Occipital lobe (tissue), 2 donors: Measurements from ENCODE around the gene ATG9A. TPM values are rescaled to one million over a fixed set of nuclear protein-coding genes. Genes with fewer than 3 reads are reported as not detected.

Experiments used
- DNase-seq: peaks from one replicate; lab custom pipeline; 2025; lab: John Stamatoyannopoulos, UW
- total RNA-seq: library from RNA; depleted of rRNA; stranded (reverse); fragments of >200 nt; gene quantifications from one replicate; pipeline ENCODE4 v1.2.3, GENCODE V29; 2014

Gene ATG9A
- total RNA-seq, 1 donor from 2014 or later = 24.5 TPM

DNA sequence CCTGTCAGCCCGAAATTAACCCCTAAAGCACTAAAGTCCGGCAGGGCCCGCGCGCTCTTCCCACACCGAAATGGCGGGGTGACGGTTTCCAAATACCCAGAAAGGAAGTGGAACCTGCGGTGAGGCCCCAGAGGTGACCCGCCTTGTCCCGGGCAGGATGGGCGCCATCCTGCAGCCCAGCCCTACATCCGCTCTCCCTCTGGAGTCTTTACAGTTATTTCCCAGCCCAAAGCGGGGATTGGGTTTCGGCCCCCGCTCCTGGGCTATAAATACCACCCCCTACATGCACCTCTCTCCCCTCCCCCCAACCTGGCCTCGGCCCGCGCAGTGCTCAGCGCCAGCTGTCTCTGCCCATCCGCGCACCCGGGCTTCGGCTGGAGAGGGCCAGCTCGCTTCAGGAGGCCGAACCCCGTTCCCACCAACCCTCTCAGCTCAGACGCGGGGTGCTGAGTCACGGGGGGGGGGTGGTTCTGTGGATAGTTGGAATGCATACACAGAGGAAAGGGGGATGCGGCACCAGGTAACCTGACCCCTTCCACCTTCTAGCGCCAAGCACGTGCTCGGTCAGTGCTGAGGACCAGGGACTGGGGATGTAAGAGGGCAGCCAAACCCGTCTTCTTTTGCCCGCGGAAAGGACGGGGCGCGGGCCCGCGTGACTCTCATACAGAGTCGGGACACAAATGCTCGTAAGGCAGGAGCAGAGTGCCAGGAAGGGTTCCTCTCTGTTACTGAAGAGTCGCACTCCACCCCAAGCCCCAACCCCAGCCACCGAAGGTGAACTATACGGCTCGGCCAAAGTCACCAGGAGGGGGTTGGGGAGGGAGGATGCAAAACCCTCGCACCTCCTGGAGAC is 23.7 kb upstream of the ATG9A start, which contains the start of gene TUBA4B:
Gene TUBA4B, plus strand, starts transcription at position 344 of the 853 bp plus-strand sequence. Its CDS starts 165 bp downstream, at position 509.
- DNase-seq = no peak

DNA sequence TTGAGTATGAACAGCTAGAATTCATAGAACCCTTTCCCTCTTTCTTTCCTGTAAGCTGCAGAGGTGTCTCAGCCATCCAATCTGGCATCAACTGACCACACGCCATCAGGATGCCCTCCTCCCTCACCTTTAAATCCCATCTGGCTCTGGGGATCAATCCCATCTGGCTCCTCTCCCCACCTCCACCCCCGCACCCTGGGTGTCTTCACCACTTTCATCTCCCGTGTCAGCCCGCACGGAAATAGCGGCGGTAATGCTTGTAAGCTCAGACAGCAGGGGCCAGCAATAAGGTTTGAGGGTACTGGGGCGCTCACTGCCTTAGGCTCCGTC is 23.1 kb upstream of the ATG9A start:
- no peak for DNase-seq

DNA sequence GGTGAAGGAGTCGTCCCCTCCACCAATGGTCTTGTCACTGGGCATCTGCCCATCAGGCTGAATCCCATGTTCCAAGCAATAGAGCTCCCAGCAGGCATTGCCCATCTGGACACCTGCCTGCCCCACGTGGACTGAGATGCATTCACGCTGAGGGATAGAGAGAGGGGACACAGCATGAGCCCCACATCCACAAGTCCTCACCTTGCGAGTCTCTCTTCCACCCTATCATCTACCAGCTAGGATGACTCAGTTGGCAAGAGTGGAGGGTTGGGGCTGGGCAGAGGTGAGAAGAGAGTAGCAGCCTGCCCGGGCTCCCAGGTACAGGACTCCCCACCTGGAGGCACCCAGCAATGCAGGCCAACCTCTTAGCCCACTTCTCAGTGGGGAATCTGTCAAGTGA is 22.6 kb upstream of the ATG9A start:
- DNase-seq = no peak

DNA sequence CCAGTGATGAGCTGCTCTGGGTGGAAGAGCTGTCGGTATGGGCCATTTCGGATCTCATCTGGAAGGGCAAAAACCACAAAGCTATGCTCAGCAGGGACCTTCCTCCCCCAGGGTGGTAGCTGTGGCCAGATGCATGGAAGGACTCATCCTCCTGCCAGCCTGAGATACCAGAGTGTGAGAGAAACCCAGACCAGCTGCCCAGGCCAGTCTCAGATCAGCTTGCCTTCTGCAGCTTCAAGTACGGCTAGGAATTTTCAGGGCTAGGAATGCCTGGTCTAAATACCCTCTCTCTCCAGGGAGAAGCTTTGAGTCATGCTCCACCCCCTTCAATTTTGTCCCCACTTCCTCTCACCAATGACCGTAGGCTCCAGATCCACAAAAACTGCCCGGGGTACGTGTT is 22.2 kb upstream of the ATG9A start:
- no peak for DNase-seq

DNA sequence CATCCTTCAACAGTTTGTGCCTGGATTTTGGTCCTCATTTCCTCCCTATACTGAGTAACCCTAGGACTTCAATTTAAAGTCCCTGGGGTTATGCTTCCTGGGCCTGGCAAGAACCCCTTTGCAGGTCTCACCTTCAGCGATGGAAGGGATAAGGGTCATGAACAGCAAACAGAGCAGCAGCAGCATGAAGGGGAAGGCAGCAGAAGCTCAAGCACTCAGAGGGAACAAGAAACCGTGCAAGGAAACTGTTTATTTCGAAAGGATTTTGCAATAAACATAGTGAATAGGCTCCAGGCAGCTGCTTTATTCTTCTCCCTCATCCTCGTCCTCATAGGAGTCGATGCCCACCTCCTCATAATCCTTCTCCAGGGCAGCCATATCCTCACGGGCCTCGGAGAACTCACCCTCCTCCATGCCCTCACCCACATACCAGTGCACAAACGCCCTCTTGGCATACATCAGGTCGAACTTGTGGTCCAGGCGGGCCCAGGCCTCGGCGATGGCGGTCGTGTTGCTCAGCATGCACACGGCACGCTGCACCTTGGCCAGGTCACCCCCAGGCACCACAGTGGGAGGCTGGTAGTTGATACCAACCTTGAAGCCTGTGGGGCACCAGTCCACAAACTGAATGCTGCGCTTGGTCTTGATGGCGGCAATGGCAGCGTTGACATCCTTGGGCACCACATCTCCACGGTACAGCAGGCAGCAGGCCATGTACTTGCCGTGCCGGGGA is 20.8 kb upstream of the ATG9A start:
- no peak for DNase-seq

DNA sequence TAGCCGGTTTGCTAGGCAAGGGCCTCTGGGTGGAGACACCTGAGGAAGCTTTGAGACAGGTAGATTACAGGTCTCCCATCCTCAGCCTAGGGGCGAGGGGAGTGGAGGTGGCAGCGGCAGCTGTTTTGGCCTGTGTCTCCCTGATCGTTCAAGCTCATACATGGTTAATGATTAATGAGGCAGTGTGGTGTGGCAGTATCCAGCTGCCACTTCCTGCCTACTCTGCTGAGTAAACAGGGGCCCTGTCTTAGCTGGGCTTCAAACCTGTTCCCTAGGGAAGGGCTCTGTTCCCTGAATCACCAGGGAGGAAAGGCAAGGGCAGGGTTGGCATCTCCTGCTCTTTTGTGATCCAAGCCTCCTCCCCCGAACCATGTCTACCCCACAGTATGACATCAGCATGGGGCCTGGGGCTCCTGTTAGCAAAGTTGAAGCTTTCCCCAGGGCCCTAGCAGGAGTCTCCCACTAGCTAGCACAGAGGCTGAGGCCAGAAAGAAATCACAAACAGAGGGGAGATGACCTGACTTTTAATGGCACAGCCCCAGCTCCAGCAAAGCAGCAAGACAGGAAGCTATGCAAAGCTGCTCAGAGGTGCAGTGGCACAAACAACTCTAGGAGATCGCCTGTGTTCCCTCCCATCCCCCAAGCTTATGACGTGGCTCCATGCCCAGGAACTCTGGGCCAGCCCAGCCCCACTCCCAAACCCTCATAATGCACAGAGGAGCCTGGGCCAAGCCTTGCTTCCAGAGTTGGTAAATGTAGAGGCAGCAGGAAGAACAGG is 20.0 kb upstream of the ATG9A start:
- peak; percentile 37 for DNase-seq

DNA sequence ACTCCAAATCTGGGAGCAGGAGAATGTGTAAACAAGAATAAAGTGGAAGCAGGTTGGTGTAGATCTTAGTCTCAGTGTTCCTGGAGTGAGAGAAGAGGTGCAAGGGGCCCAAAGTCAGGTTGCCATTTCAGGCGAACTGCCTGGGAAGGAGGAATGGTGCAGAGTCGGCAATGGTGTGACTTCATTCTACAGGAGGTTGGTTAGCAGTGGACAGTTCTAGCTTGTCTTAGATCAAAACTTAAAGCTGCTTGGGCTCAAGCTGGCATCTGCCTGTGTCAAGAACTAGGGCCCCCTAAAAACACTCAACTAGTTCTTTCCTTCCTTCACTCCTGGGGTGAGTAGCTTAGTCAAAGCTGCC is 19.4 kb upstream of the ATG9A start:
- DNase-seq = no peak

DNA sequence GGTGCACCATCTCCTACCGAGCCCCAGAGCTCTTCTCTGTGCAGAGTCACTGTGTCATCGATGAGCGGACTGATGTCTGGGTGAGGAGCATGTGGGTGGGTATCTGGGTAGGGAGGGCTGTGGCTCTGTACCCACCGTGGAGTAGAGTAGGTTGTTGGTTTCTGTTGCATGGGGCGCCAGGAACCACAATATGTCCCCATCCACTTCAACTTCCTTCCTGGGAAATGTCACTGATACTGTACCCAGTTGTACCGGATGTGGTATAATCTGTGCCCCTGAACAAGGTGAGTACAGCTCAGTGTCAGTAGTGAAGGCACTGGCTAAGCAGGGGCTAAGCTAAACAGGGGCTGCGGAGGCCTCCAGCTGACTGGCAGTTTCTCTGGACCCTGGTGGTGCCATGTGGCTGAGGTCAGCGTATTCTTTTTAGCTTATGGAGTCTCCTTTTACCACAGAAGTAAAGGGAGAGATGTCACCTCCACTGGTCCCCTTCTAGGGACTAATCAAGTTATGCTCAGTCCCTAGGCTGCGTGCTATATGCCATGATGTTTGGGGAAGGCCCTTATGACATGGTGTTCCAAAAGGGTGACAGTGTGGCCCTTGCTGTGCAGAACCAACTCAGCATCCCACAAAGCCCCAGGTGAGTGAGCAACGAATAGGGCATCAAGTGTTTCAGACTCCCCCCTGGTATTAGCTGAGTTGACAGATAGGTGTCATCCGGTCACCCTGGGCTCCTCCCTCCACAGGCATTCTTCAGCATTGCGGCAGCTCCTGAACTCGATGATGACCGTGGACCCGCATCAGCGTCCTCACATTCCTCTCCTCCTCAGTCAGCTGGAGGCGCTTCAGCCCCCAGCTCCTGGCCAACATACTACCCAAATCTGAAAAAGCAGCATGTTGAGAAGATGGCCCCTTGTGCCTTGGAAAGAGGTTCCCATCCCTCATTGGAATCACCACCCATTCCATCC is 18.5 kb upstream of the ATG9A start:
- no peak for DNase-seq

DNA sequence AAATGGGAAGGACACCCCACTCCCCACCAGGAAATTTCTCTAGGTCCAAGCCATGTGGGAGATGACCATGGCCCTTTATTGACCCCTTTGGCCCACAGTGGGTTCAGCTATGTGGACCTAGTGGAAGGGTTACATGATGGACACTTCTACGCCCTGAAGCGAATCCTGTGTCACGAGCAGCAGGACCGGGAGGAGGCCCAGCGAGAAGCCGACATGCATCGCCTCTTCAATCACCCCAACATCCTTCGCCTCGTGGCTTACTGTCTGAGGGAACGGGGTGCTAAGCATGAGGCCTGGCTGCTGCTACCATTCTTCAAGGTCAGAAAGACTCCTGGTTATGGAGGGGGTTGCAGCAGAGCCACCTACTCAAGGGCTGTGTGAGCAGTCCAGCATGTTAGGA is 17.1 kb upstream of the ATG9A start:
- DNase-seq = no peak

DNA sequence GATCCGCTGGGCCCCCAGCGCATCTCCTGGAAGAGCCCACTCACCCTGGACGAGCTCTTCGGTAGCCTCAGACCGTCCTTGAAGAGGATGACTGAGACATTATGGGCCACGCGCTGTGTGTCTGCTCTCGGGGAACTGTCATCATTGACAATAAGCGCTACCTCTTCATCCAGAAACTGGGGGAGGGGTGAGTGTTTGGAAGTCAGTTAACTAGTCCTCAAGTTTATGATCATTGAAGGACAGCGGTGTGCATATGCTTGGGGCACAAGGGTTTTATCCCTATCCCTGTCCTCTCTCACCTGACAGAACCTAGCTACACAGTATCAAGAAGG is 16.4 kb upstream of the ATG9A start:
- no peak for DNase-seq

DNA sequence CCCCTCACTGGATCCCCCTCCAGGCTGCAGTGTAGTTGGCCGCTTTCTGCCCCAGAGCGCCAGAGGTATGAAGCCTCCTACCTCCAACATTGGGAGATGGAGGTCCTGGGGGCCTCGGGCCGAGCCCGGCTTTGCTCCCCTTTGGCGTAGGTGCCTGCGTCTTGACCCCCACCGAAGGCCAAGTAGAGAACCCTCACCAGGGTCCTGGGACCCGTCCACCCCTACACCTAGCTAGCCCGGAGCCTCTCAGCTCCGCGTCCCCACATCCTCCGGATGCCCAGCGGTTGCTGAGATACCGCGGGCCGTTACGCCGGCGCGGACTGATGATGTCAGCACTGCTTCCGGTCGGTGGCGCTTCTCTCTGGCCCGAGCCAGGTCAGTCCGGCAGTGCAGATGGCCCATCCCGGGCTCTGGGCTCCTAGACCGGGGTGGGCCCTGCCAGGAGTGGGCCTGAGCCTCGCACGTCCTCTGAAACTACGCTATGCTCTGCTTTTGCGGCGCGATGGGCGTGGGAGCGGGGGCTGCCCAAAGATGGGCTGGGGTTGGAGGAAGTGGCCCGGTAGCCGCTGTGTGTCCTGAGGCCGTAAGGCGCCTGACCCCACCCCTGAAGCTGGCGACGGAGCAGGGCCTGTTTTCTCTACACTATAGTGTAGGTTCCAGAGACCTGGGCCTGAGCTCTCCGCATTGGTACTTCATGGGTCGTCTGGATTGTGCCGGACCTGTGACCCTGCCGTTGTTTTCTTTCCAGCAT is 15.9 kb upstream of the ATG9A start, which contains the start of the genes GLB1L and STK16:
Gene GLB1L, minus strand, starts transcription at position 297 of the 751 bp plus-strand sequence. CDS start 1,871 bp downstream, outside the sequence.
Gene STK16, plus strand, starts transcription at position 332 of the 751 bp plus-strand sequence. CDS start 521 bp downstream, outside the sequence.
- DNase-seq = peak; percentile 88

DNA sequence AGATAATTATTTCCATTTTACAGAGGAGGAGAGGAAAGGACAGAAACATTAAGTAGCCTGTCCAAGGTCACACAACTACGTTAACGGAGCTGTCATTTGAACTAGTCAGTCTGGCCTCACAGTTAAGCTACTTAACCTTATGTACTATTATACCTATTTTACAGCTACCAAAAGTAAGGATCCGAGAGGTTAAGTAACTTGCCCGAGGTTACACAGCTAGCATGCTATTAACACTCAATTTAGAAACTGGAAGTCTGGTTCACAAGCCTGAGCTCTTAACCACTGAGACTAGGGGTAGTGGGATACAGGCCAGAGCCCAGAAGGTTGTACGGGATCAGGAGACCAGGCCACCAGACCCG is 15.3 kb upstream of the ATG9A start:
- no peak for DNase-seq

DNA sequence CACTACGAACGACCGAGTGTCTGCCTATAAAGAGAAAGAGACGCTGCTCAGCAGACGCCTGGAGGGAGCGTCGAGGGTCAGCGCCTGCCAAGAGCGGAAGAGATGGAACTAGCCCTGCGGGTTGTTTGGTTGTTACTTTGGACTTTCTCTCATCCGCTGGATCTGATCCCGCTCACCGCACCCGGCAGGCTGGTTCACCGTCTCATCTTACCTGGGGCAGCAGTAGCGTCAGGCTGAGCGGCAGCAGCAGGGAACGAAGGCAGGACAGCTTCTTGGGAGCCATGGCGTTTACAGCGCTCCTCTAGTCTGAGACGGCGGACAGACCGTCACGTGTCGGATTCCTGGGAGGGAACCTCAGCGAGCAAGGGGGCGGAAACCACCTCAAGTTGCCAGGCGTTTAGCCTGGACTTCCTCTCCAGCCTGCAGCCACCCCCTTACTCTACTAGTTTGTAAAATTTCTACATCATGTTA is 13.9 kb upstream of the ATG9A start:
- DNase-seq = no peak

DNA sequence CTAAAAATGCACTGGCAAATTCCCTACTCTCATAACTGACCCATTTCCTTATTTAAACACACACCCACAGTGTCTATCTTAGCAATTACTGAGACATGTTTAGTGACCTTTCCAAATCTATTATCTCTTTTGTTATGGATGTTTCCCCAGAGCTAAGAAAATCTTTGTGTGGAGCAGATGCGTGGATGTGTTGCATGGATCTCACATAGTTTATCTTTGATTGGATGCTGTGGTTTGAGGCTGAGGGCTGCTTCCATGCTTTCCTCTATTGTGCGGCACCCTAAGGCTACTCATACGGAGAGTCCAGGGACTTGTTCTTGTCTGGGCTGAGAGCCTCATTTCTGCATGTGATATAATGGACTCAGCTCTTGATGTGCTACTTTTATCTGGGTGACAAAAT is 4.9 kb upstream of the ATG9A start:
- no peak for DNase-seq

DNA sequence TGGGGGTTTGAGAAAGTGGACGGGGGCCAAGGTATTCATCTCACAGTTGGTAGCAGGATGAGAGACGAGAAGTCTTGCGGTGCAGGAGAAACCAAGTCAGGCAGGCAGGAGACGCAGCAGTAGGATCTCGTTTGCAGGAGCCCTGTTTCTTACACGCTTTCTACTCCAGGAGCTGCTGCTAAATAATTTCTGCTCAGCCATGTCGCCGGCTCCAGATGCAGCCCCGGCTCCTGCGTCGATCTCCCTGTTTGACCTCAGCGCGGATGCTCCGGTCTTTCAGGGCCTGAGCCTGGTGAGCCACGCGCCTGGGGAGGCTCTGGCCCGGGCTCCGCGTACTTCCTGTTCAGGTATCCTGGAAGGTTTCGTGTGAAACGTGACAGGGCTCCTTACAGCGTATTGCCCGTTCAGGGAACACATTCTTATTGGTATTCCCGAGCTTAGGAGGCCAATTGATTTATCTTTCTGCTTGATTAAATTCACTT is 664 bp upstream of the ATG9A start:
- DNase-seq = no peak

DNA sequence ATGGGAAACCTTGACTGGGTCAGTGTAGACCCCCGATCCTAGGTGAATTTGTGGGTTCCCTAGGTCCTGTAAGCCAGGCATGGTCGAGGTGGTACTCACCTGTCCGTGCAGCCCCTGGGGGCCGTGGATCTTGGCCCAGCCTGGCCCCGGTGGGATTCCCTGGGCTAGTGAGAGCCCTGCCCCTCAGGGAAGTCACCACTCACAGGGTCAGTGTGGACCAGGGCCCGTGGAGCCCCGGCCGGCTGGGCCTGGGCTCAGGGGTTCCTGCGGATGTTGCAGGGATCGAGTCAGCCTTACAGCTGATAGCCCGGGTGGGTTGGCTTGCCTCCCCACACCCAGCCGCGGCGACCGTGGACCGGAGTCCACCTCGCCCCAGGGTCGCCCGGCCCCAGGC is 528 bp downstream of the ATG9A start:
- no peak for DNase-seq

DNA sequence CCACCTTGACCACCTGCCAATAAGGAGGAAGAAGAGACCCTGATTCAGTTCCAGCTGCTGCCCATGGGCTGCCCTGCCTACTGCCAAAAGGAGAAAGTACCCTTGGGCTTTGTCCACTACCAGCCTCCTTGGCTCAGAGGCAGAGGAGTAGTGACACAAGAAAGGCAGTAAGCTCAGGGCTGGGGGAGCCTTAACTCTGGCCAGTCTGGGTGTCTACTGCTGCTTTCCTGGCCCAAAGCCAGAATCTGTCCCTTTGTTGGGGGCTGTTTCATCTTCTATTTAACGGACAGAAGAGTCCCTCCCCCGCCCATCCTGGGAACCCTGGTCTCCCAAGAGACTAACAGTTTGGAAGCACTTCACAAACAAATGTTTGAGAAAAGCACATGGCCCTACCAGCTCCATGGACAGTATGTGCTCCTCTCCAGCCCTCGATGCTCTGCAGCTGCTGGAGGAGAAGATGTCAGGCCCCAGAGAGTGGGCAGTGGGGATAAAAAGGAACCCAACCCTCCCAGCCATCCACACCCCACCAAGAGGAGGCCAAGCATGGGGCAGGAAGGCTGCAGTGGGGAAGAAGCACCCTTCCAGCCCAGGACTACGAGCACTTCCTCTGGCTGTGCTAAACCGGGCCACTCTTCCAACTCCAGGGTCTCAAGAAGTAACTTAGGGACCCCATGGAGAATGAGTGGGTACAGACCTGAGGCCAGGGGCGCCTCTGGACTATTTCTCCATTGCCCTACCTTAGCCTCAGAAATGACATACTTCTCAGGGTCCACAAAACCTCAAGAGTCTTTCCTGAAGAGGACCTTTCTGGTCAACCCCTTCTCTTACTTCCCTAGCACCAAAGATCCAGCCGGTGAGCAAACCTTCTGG is 1.2 kb downstream of the ATG9A start:
- DNase-seq = no peak

DNA sequence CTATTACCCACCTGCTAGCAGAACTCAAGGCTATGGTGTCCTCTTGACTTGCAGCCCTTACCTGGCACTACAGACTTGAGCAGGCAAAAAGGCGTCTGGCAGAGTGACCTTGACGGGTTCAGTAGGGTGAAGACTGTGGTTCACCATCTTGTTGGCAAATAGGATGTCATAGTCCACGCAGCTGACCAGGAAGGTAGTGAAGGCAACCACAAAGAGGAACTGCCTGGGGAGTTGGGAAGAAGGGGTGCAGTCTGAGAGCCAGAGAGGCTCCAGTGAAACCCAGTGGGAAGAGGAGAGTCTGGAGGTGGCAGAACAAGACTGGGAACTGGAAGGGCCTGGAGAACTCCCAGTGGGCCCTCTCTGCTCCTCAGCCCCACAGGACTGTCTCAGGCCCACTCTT is 4.1 kb downstream of the ATG9A start:
- DNase-seq = no peak
